Fibroblast of skin of right quadriceps (primary cell): ENCODE measurements around the gene CLIP4.

ENCODE experiments used
- DNase-seq: peaks from one replicate; pipeline ENCODE4 v3.0.0-alpha.2; 2013

Gene CLIP4

DNA sequence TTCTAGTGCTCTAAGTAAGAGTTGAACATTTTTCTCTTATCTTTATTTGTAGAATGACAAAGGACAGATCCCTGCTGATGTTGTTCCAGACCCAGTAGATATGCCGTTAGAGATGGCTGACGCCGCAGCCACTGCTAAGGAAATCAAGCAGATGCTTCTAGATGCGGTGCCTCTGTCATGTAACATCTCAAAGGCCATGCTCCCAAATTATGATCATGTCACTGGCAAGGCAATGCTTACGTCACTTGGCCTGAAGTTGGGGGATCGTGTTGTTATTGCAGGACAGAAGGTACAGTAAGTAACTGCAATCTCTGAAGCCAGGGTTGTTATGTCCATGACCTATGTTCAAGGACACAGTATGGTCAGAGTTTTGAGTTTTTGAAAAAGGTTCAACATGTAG lies 28.4 kb downstream of the CLIP4 start:
- DNase-seq, result no peak

DNA sequence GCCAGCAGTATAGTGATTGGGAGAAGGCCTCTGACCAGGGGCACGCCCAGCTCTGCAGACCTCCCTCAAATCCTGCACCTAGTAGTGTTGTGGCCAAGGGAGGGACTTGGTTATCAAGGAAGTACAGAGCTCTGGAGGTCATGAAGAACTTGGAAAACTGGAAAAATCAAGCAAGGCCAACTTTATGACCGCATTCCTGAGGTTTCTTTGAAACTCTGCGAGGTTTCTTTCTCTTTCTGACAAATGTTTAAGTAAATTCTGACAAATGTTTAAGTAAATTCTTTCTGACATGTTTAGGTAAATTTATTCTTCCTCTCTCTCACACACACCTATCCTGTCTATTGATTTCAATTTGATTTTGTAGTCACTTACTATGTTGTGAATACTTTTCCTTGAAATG lies 31.0 kb downstream of the CLIP4 start:
- DNase-seq, result no peak

DNA sequence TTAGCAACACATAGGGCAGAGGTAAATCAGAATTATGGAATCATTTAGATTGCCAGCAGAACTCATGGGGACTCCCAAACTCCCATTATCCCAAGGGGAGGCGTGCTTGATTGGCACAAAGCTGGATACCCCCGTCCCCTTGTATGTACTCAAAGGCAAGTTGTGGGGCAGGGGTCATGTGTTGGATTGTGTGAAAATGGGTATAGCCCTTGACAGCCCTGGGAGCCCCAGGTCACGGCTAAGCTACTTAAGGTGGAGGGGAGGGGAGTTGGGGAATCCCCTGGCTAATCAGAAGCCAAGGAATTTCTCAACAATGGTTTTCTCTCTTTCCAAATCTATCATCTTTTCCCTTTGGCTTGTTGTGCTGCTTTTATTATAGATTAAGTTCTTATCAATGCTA lies 32.7 kb downstream of the CLIP4 start:
- no peak for DNase-seq

DNA sequence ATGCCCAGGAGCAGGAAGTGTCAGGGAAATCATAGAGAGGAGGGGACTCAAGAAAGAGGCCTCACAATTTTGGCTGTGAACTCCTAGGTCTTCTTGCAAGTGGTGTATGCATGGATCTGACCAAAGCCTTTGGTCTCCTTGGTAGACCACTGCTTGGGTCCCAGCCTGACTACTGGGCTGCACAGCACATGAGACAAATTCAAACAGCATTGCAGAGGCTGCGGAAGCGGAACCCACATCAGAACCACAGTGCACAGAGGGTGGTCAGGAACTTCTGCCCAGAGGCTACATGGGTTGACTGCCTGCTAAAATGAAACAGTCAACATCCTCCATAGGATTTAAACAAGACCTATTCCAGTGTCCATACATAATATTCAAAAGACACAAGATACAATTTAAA lies 39.4 kb downstream of the CLIP4 start:
- no peak for DNase-seq

DNA sequence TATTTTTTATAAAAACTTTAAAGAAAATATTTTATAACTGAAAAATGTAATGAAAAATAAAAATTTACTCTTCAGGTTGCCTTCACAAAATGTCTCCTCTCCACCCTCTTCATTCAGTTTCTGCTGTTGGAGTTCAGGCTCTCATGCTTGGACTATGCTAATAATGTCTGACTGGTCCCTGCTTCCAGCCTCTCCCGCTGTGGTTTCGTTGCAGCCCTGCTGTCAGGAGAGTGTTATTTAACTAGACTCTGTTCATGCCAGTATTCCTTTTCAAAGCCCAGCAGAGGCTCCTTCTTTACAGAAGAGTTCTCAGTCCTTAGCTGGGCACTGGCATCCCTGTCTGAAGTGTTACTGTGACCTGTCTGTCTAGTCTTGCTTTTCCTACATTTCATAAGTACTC lies 40.4 kb downstream of the CLIP4 start:
- DNase-seq, result no peak

DNA sequence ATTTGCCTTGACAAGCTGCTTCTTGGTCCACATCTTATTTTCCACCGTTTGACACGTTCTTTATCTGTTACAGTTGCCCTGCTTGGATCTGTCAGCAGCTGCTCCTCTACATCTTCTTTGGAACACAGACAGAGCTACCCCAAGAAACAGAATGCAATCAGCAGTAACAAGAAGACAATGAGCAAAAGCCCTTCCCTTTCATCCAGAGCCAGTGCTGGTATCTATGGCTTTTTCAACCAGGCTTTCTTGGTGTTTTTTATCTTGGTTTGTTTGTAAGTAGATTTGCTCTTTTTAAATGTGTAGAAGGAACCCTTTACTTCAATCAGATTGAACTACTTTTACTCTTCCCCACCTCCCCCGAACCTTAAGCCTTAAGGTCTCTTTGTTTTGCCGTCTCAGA lies 41.9 kb downstream of the CLIP4 start:
- DNase-seq, result no peak

DNA sequence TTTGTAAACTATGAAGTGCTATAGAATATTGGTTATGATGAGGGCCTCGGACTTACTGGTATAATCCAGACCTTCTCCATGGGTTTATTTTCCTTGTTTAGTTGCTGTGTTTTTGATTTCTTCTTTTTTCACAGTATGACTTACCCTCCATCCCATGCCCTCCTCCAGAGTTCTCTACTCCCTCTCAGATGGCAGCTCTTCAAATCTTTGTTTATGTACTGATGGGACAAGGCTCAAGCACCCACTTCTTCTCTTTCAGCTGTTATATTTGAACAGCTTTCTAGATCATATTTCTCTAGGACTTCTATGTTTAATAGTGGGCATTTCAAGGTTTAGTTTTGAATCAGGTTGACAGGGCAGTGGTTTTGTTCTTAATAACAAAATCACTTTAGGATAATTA lies 43.9 kb downstream of the CLIP4 start:
- no peak for DNase-seq

DNA sequence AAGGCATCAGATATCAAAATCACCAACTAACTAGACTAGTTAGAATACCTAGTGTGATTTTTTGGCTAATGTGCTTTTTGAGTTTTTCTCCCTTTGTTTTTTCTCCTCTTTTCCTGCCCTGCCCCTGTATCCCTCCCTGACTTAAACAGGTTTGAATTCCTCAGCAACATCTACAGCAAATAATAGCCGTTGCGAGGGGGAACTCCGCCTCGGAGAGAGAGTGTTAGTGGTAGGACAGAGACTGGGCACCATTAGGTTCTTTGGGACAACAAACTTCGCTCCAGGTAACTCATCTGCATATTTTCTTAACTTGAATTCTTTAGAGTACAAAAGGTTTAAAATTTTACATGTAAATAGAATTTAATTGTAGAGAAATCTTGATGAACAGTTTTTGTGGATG lies 45.0 kb downstream of the CLIP4 start:
- DNase-seq, result no peak

DNA sequence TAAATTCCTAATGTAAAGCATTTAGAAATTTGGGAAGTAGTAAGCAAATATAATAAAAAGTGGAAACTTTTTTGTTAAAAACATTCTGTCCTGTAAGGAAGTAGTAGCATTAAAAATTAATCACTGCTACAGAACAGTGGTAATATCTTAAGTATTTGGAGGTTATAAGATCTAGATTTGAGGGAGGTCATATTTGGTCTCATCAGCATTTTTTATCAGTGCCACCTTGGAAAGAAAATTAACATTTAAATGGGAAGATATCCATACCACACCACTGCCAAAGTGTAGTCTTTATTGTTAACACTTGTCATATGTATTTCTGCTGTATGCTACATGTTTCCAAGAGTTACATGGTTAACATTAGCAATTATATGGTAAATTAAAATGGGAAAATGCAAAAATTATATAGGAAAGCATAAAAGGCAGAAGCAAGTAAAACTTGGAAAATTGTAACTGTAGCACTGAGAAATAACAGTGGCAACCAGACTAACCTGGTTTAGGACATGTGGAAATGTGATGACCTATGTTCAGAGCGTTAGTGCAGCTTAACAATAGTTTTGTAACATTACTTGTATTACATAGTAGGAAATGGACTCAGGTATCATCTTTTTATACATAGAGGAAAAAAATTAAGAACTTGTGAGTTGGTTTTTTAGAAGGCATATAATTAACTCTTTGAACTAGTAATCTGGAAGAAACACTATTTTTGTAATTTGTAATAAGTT lies 47.2 kb downstream of the CLIP4 start:
- no peak for DNase-seq

DNA sequence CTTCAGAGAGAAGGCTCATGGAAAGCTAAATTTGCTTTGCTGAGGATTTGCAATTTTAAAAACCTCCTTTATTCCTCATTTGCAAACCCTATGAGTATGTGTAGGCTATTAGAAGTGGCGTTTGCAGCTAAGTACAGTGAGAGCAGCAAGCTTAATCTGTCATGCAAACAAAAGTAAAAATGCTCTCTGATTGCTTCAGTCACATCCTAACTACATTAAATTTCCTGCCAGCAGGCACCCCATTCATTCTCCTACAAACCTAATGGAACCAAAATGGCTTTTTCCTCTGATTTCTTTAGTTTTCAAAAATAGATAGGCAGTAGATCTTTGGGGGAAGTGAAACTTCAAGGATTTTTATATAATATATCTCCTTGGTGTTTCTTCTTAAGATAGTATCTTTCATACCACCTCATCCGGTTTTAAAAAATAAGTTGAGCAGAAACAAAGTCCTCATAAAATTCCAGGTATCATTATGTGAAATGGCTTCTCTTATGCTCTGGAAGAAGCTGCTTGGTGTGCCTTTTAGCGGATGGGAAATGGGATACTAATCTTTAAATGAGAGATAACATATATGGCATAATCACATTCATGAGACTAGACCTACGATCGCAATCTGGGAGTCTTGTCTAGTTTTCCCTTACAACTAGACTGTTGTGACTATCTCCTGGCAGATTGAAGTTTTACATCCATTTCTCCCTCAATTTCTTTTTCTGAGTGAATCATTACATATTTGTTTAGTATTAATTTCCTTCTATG lies 49.1 kb downstream of the CLIP4 start:
- no peak for DNase-seq

DNA sequence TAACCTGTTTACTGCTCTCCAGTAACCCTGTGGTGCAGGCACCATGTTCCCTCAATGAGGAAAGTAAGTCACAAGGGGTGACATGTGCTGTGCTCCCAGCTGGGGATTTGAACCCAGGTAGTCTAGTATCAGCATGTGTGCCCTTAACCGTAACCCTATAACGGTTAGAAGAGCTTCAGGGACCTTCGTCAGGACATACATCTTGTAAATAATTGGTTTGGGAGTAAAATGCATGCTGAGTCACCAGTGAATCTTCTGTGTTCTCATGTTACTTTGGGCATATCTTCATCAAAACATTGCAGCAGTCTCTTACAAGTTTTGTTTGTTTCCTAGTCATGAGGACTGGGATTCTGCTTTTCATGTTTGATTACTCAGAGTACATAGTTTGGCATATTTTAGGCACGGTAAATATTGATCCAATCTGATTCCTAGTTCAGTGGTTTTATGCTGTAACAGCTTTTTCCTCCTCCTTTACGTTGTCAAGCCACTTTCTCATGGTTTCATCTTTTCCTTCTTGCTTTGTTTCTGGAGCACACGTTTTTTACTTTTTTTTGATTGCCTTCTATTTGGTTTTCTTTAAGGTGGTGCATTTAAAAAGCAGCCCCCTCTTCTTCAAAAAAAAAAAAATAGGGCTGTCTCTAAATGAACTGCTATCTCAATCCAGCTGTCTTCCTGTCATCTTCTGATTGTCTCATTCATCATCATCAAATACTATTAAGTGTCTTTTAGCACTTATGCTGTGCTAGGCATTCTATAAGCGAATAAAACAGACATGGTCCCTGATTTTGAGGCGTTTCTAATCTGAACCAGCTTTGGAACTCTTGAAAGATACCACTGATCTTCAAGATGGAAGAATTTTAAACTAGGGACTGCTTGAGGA lies 50.4 kb downstream of the CLIP4 start:
- DNase-seq, result peak; percentile 74

DNA sequence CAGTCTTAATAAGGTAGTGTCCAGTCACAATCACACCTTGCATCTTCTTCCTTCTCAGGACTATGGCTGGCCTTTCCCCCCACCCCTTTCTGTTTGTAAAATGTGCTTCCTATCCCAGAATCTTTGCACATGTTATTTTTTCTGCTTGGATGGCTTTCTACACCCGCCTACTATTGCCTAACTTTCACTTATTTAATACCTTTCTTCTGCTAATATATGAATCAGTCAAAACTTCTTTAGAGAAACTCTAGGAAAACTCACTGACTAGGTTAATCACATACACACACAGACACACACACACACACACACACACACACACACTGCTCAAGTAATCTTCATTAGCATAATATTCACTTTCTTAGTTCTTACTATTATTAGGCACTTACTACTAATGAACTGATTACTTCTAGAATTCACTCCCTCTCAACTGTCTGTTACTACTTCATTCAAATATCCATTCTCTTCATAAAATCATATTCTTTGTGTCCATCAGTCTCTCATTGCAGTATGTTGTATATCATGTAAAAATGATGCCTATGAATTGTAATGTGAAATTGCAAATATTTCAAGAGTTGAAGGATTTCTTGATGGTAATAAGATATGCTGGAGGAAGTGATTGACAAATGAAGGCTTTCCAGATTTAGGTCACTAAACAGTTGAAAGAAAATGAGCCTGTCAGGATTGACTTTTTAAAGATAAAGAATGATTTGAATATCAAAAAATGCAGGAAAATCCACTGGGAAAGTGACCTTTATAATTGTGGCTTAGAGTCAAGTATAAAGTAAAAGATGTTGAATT lies 51.2 kb downstream of the CLIP4 start:
- peak; percentile 19 for DNase-seq

DNA sequence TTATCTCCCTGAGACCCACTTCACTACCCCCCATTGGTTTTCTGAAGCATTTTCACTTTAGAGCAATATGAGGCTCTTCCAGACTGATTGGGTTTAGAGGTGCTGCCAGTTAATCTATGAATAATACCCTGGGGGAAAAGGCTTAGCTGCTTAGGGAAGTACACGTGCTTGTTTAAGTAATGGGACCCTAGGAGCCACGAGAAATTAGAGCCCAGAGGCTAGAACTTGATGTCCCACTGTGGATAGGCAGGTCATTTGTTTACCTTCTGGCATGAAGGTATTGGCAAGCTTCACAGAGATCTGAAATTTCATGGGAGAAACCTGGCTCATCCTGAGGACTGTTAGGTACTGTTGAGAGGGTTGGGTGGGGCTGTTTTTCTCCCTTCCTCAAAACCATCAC lies 59.7 kb downstream of the CLIP4 start:
- no peak for DNase-seq

DNA sequence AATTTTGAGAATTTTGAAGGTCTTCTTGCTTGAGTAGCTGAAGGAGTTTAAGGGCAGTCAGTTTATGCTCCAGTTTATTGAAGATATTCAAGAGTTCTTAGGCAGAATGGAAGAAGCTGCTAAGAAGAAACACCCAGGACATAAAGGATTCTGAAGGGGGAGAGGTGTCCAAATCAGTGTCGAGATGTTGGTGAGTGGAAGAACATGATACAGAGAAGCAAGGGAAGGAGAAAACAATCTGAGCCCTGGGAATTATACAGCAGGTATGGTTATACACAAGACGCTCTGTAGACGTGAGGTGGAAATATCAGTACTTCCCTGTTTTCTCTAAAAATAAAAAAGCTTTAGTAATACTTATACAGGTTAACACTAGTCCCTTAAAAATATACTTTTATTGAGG lies 60.1 kb downstream of the CLIP4 start:
- DNase-seq, result no peak

DNA sequence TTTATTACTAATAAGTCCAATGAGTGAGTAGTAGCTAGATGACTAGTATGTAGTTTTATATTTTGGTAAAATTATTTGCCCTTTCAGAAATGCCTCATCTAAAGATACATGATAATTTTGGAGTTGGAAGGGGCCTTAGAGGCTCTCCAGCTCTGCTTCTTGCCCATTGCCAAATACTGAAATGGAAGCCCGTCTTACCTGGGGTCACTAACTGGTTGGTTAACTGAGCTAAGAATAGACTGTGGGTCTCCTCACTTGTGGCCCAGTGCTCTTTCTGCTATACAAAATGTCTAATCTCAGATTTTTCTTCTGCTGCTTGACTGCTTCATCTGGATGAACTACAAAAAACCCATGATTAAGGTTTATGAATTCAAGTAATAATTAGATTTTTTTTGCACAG lies 67.1 kb downstream of the CLIP4 start:
- DNase-seq, result no peak

DNA sequence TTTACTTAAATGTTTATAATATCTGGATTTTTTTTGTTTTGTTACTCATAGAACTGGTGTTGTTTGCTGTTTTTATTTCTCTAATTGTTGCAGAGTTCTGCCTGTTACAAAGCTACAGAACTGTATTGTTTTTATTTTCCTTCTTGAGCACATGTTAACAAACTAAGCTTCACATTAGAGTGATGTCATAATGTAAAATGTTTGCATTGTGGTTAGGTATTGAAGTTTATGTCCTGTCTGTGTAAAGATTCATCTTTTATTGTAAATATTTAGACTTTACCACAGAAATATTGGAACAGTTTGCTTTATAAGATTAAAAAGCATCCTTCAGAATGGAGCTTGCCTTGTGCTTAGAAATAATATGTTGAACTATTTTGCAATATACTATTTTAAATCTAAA lies 67.7 kb downstream of the CLIP4 start:
- no peak for DNase-seq

DNA sequence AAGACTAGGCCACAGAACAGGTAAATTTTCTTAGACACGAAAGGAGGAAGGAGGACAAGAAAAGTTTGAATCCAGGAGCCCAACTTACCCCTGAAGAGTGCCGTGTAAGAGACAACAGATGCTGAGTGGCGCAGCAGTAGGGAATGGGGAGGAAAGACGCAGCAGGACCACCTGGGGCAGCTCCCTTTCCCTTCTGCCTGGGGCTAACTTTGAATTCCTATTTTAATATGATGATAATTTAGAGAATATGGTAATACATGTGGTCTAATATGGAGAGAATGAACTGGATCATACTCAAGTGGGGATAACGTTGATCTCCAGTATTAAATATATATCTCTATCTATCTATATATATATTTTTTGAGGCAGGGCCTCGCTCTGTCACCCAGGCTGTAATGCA lies 69.3 kb downstream of the CLIP4 start:
- no peak for DNase-seq

DNA sequence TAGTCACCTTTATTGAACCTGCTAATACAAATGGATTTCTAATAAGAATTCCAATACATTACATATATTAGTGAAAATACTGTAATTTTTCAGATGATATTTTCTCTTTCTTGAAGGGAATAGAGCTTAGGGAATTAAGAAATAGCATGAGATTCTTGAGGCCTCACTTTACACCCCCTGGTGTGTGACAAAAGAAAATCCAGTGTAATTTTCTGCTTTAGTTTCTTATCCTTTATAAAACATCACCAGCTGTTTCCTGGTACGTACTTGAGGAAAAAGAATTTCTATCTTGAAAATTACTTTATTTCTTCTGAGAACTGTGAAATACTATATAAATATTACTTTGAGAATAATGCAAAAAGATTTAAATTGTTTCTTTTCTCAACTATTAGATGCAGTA lies 71.6 kb downstream of the CLIP4 start:
- DNase-seq, result no peak

DNA sequence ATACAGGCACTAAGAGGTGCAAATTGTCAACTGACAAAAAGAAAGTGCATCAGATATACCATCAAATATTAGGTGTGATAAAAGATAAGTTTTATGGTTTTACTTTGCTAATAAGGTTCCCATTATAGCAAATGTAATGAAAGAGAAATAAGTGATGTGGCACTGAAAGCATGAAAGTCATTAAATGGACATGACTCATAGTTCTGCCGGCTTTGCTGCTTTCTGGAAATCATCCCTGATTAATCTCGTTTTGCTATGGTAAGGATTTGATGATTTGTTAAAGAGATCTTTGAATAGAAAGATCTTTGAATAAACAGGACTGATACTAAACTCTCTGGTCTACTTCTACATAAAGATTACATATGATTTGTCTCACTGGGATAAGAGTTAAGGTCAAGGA lies 72.7 kb downstream of the CLIP4 start:
- peak; percentile 69 for DNase-seq

DNA sequence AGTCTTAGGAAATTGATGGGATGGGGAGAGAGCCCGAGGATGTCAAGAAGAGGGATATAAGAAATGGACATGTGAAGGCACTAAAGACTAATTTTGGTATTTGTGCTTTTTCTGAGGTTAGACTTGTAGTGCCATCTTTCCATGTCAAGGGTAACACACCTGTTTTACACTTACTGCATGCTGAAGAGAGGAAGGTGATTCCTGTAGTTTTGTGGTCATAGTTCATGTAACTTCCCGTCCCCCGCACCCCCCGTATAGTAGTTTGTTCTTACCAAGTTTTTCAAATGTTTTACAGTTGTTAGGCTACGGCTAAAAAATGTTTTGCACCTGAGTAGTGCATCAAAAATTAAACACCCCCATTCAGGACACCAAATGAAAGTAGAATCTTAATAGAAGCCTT lies 73.8 kb downstream of the CLIP4 start:
- DNase-seq, result no peak

DNA sequence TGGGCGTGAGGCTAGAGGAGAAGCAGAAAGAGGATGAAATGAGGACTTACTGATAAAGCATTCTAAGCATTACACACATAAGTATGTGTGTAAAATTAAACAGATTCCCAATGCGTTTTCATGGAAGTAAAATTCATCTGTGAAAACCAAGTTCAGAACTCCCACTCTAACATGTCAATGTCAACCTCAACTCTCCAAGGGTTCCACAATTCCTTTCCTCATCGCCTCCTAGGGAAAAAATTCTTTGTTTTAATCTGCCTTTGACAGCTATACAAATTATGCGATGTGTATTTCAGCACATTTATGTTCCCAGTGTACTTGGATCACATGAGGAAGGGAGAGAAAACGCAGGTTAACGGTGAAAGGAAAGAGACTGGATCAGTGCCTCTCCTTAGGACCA lies 76.6 kb downstream of the CLIP4 start:
- no peak for DNase-seq

DNA sequence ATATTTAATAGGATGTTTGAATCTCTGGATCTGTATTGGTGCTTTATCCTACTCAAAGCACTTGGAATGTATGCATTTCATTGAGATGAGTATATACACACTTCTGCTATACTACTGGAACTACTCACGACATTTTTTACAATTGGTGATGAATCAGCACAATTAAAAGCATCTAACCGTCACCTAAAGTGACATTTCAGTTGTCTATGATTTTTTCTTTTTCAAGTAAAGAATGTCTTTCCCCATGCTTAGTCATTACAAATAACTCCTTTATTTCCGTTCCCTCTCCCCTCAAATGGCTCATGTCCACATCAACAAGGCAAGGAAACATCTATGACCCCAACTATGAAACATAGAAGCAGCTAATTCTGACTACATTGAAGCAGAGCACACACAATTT lies 77.3 kb downstream of the CLIP4 start:
- DNase-seq, result peak; percentile 94

DNA sequence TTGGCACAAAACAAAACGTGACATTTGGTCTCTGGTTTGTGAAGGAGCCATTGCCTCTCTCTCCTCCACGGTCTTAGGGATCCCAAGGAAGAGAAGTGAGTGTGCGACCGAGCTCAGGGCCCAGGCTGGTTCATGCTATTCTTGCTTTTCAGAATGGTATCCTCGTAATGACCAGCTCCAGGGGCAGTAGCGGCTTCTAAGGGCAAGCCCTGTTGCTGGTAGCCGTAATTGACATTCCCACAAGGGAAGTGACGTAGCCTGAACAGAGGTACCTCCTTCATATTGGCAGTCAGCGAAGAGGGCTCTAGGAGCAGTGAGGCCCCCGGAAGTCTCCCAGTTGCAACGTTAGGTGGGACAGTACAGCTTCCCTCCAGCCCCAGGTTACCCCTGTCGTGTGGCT lies 77.9 kb downstream of the CLIP4 start:
- no peak for DNase-seq
